Osteocyte (in vitro differentiated cells): Measurements from ENCODE around the gene TM4SF20. TPM values are rescaled to one million over a fixed set of nuclear protein-coding genes. Genes with fewer than 3 reads are reported as not detected.
A peak's percentile ranks its signal among the peaks of the same experiment; 100 is the strongest.

Source experiments
- DNase-seq: peaks from one replicate; pipeline ENCODE4 v3.0.0; 2021; ENCODE audit warnings: mixed read lengths; ENCODE audit not compliant: unreplicated experiment; ENCODE audit errors: extremely low spot score
- H3K27ac Mint-ChIP-seq: one replicate; pipeline ENCODE4 v1.8.0; 2021; ENCODE audit warnings: mild to moderate bottlenecking, mixed read lengths; ENCODE audit not compliant: unreplicated experiment
- H3K27me3 Mint-ChIP-seq: one replicate; pipeline ENCODE4 v1.8.0; 2021; ENCODE audit warnings: mixed read lengths; ENCODE audit not compliant: unreplicated experiment
- H3K36me3 Mint-ChIP-seq: one replicate; pipeline ENCODE4 v1.8.0; 2021; ENCODE audit warnings: mixed read lengths; ENCODE audit not compliant: unreplicated experiment
- H3K4me1 Mint-ChIP-seq: one replicate; pipeline ENCODE4 v1.8.0; 2021; ENCODE audit warnings: mixed read lengths; ENCODE audit not compliant: unreplicated experiment
- H3K4me3 Mint-ChIP-seq: one replicate; pipeline ENCODE4 v1.8.0; 2021; ENCODE audit warnings: mild to moderate bottlenecking, moderate library complexity, mixed read lengths; ENCODE audit not compliant: unreplicated experiment
- H3K9me3 Mint-ChIP-seq: one replicate; pipeline ENCODE4 v1.8.0; 2021; ENCODE audit warnings: mixed read lengths; ENCODE audit not compliant: unreplicated experiment
- total RNA-seq: library from RNA; stranded (reverse); gene quantifications from 2 replicates; pipeline ENCODE4 v1.2.1, GENCODE V29; 2021
- TF ChIP-seq, protein P1 (sequence below): fragments of 200-600 bp; sonication (generic); IDR thresholded peaks from 2 replicates; pipeline ENCODE4 v1.5.0; 2021; ENCODE audit warnings: antibody characterized with exemption, mild to moderate bottlenecking, moderate library complexity

The TM4SF20 gene
- total RNA-seq, 1 donor from 2014 or later: not detected

- Mint-ChIP-seq H3K9me3 (no peaks in the 10 kb centered on the region), H3K27me3 (no peaks in the 10 kb centered on the region), H3K36me3 (no peaks in the 10 kb centered on the region), H3K27ac (peak overlapping the region; percentile 96), H3K4me1 (peaks cover 29% of the 10 kb centered on the region), H3K4me3 (no peak overlapping the region)
- TF ChIP-seq, protein P1, sequence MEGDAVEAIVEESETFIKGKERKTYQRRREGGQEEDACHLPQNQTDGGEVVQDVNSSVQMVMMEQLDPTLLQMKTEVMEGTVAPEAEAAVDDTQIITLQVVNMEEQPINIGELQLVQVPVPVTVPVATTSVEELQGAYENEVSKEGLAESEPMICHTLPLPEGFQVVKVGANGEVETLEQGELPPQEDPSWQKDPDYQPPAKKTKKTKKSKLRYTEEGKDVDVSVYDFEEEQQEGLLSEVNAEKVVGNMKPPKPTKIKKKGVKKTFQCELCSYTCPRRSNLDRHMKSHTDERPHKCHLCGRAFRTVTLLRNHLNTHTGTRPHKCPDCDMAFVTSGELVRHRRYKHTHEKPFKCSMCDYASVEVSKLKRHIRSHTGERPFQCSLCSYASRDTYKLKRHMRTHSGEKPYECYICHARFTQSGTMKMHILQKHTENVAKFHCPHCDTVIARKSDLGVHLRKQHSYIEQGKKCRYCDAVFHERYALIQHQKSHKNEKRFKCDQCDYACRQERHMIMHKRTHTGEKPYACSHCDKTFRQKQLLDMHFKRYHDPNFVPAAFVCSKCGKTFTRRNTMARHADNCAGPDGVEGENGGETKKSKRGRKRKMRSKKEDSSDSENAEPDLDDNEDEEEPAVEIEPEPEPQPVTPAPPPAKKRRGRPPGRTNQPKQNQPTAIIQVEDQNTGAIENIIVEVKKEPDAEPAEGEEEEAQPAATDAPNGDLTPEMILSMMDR: no peak
- no peak for DNase-seq
Observed at GRCh38 chr2:227416701-227417100, 37.6 kb upstream of the TM4SF20 start.

- H3K4me1 Mint-ChIP-seq: peaks cover 31% of the 10 kb centered on the region
- peak overlapping the region; percentile 42 for H3K4me3 Mint-ChIP-seq
- peak overlapping the region; percentile 96 for H3K27ac Mint-ChIP-seq
- no peaks in the 10 kb centered on the region for H3K9me3 Mint-ChIP-seq
- H3K36me3 Mint-ChIP-seq: no peaks in the 10 kb centered on the region
- no peaks in the 10 kb centered on the region for H3K27me3 Mint-ChIP-seq
- DNase-seq: no peak
- TF ChIP-seq, protein P1: no peak
Observed at GRCh38 chr2:227415538-227416424, 36.7 kb upstream of the TM4SF20 start.

GRCh38 chr2:227414846-227415245, 35.7 kb upstream of the TM4SF20 start:
- peaks cover 31% of the 10 kb centered on the region for H3K4me1 Mint-ChIP-seq
- peak overlapping the region; percentile 96 for H3K27ac Mint-ChIP-seq
- no peaks in the 10 kb centered on the region for H3K9me3 Mint-ChIP-seq
- H3K27me3 Mint-ChIP-seq: no peaks in the 10 kb centered on the region
- DNase-seq: no peak
- TF ChIP-seq, protein P1: no peak
- H3K36me3 Mint-ChIP-seq: no peaks in the 10 kb centered on the region
- no peak overlapping the region for H3K4me3 Mint-ChIP-seq

DNA sequence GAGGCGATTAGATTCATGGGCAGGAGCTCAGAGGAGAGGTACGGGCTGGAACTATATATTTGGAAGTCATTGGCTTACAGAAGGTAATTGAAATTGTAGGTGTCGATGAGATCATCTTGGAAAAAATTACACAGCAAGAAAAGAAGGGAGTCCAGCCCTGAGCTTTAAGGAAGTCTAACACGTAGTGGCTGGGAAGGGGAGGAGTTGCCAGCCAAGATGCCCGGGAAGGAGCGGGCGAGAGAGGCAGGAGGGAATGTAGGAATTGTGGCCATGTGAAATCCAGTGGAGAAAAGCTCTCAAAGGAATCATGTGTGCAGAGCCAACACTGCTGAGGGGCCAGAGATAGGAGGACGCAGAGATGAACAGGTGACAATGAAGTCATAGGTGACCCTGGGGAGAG, 34.3 kb upstream of the TM4SF20 start:
- Mint-ChIP-seq H3K27ac (no peak overlapping the region), H3K36me3 (no peaks in the 10 kb centered on the region), H3K27me3 (no peaks in the 10 kb centered on the region), H3K9me3 (no peaks in the 10 kb centered on the region), H3K4me3 (no peak overlapping the region), H3K4me1 (peaks cover 31% of the 10 kb centered on the region)
- peak; percentile 32 for DNase-seq
- TF ChIP-seq, protein P1: no peak

DNA sequence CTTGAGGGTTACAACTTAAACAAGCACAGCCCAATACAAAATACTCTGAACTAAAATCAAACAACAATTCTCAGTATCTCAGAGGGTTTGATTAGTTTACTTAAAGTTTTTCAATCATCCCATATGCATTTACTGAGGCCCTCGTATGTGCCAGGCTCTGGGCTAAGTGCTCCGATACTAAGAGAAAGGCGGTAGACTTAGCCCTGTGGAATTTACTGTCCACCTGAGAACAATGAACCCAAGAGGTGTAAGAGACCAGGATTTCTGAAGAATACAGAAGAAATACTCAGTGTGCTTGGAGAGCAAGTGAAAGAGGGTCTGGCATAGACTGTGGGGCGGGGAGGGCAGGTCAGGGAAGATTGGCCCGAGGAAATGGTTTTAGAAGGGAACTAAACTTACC, 33.8 kb upstream of the TM4SF20 start:
- H3K4me1 Mint-ChIP-seq: peaks cover 32% of the 10 kb centered on the region
- peak; percentile 21 for DNase-seq
- TF ChIP-seq, protein P1: no peak
- no peaks in the 10 kb centered on the region for H3K27me3 Mint-ChIP-seq
- no peak overlapping the region for H3K27ac Mint-ChIP-seq
- no peaks in the 10 kb centered on the region for H3K36me3 Mint-ChIP-seq
- no peaks in the 10 kb centered on the region for H3K9me3 Mint-ChIP-seq
- H3K4me3 Mint-ChIP-seq: no peak overlapping the region
